Measurements from ENCODE around the gene GGCT.

GGCT gene

DNA sequence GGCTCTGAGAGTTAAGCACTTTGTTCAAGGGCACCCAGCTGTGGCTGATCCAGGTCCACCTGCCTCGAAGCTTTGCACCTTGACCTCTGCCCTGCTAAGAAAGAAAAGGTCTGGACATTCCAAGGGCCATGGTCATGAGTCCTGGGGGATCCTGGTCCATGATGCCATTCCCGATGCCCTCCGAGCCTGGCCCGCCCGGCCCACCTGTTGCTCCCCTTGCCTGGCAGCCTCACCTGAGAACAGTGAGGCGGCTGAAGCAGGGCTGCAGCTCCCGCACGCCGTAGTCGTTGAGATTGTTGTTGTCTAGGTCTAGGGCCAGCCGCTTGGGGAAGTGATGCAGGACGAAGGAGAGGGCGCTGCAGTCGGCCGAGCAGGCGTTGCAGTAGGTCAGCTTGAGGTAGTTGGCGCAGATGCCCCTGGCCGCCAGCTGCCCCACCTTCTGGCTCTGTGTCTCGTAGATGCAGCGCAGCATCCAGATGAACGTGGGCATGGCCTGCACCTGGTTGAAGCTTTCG lies 53.6 kb downstream of the GGCT start:
- WGBS (ENCODE audit: extremely low coverage, insufficient coverage, insufficient read length), result no CpG with 5 or more reads among the region's 22 CpGs
- peaks cover 13% of the 10 kb centered on the region in 2 experiments for H3K4me1 ChIP-seq (ENCODE audit: control insufficient read depth in 1 of 2, insufficient read depth in 2 of 2, low read length in 2 of 2)

DNA sequence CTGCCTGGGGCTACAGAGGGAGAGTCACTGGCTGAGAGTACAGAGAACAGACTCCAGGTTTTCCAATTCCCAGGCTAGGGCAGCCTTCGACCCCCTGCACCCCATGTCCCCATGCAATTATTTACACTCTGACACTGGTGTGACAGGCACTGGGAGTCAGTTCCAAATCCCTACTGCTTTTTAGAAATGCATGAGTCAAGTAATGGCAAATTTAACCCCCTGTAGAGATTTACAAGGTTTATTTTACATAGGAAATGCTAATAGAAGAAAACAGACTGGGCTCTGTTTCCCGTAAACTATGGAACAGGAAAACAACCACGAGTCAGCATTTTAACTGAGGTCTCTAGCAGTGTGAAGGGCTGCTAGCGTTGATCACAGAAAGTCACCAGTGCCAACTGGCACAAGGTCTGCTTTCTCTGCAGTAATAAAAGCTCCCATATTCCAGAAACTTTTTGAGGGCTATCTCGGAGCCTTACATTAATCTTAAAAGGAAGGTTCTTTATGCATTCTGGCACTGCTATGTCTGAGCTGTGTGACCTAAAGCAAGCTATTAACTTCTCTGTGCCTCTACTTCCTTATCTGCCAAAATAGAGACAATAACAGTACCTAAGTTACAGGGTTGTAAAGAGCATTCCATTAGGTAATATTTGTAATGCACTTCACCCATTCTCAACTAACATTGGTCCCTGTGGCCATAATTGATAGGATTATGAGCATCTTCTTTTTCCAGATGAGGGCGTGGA lies 54.2 kb downstream of the GGCT start:
- H2BK120ac ChIP-seq (ENCODE audit: insufficient read depth, low read length, poor library complexity), result no peak overlapping the region
- no peaks in the 10 kb centered on the region for H3K27me3 ChIP-seq (ENCODE audit: insufficient read depth, low read length)
- H3K79me1 ChIP-seq (ENCODE audit: low read length), result no peaks in the 10 kb centered on the region
- H3K4ac ChIP-seq (ENCODE audit: low read depth, low read length), result no peak overlapping the region
- peaks cover 13% of the 10 kb centered on the region in 2 experiments for H3K4me1 ChIP-seq (ENCODE audit: control insufficient read depth in 1 of 2, insufficient read depth in 2 of 2, low read length in 2 of 2)
- no peak overlapping the region for H3K4me3 ChIP-seq (ENCODE audit: low read depth, low read length)
- H4K91ac ChIP-seq (ENCODE audit: low read depth, low read length), result no peak overlapping the region
- no peak overlapping the region for H2AK5ac ChIP-seq (ENCODE audit: low read length)
- no peak overlapping the region for H3K14ac ChIP-seq (ENCODE audit: low read length)
- WGBS (ENCODE audit: extremely low coverage, insufficient coverage, insufficient read length), result no CpG with 5 or more reads among the region's 6 CpGs
- H3K79me2 ChIP-seq (ENCODE audit: control insufficient read depth, insufficient read depth, low read length, poor library complexity), result no peaks in the 10 kb centered on the region
- H4K12ac ChIP-seq (ENCODE audit: low read depth, low read length), result no peak overlapping the region
- H2AFZ ChIP-seq (ENCODE audit: insufficient read depth, low read length, poor library complexity), result no peak overlapping the region
- H2BK12ac ChIP-seq (ENCODE audit: low read length), result no peak overlapping the region
- H3K23ac ChIP-seq (ENCODE audit: low read length), result no peak overlapping the region
- no peak overlapping the region for H3K18ac ChIP-seq (ENCODE audit: low read length)
- peaks cover 29 to 30% of the 10 kb centered on the region in 2 experiments for H3K36me3 ChIP-seq (ENCODE audit: control insufficient read depth in 1 of 2, insufficient read depth in 2 of 2, low read length in 2 of 2)
- no peak overlapping the region for H3K27ac ChIP-seq (ENCODE audit: low read depth, low read length)
- H3K9me3 ChIP-seq (ENCODE audit: insufficient read depth, low read depth, low read length), result peaks cover 3% of the 10 kb centered on the region
- H2BK5ac ChIP-seq (ENCODE audit: low read depth, low read length, poor library complexity), result no peak overlapping the region
- H3K9ac ChIP-seq (ENCODE audit: low read length), result no peak overlapping the region
- H4K8ac ChIP-seq (ENCODE audit: low read depth, low read length), result no peak overlapping the region
- no peak for DNase-seq
- H3K4me2 ChIP-seq (ENCODE audit: low read length), result no peak overlapping the region

More for the DNA sequence above, 53.6 kb downstream of the GGCT start:
- Histone ChIP-seq H2BK5ac (ENCODE audit: low read depth, low read length, poor library complexity) (no peak overlapping the region), H4K91ac (ENCODE audit: low read depth, low read length) (no peak overlapping the region), H3K9me3 (ENCODE audit: insufficient read depth, low read depth, low read length) (peaks cover 3% of the 10 kb centered on the region), H3K4ac (ENCODE audit: low read depth, low read length) (no peak overlapping the region), H3K18ac (ENCODE audit: low read length) (no peak overlapping the region), H3K4me2 (ENCODE audit: low read length) (no peak overlapping the region), H3K9ac (ENCODE audit: low read length) (no peak overlapping the region), H2AK5ac (ENCODE audit: low read length) (no peak overlapping the region), H4K12ac (ENCODE audit: low read depth, low read length) (no peak overlapping the region), H3K79me2 (ENCODE audit: control insufficient read depth, insufficient read depth, low read length, poor library complexity) (no peaks in the 10 kb centered on the region), H3K23ac (ENCODE audit: low read length) (no peak overlapping the region), H3K27me3 (ENCODE audit: insufficient read depth, low read length) (no peaks in the 10 kb centered on the region), H3K36me3 (ENCODE audit: control insufficient read depth in 1 of 2, insufficient read depth in 2 of 2, low read length in 2 of 2) (peaks cover 26 to 27% of the 10 kb centered on the region in 2 experiments), H3K14ac (ENCODE audit: low read length) (no peak overlapping the region), H4K8ac (ENCODE audit: low read depth, low read length) (no peak overlapping the region), H2BK12ac (ENCODE audit: low read length) (no peak overlapping the region), H2BK120ac (ENCODE audit: insufficient read depth, low read length, poor library complexity) (no peak overlapping the region), H3K79me1 (ENCODE audit: low read length) (no peaks in the 10 kb centered on the region), H3K27ac (ENCODE audit: low read depth, low read length) (no peak overlapping the region), H3K4me3 (ENCODE audit: low read depth, low read length) (no peak overlapping the region), H2AFZ (ENCODE audit: insufficient read depth, low read length, poor library complexity) (no peak overlapping the region)
- DNase-seq, result no peak

DNA sequence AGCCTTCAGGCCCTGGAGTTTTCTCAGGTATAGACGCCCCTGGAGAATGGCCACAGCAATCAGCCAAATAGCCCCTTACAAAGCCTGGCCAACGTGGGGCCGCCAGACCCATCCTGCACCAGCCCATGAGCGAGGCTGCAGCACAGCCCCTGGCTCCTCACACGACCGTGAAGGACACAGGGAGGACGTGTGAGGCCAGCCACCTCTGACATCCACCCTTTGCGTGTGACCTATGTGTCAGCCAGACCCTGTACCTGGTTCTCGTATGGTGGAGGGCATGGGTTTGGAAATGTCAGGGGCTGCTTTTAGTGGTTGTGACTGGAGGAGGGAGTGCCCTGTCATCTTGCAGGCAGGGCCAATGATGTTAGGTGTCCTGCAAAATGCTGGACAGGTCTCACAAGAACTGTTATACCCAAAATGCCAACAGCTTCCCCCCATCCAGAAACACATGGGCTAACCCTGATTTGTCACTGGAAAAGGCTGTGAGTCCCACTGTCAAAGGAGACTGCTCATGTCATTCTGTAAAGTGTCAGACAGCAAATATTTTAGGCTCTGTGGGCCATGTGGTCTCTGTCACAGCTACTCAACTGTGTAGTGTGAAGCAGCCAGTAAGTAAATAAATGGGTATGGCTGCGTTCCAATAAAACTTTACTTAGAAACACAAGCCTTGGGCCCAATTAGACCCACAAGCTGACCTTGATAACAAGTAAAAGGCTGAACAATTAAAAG lies 56.0 kb downstream of the GGCT start:
- no CpG with 5 or more reads among the region's 10 CpGs for WGBS (ENCODE audit: extremely low coverage, insufficient coverage, insufficient read length)
- no peak overlapping the region for H3K14ac ChIP-seq (ENCODE audit: low read length)
- H2BK12ac ChIP-seq (ENCODE audit: low read length), result no peak overlapping the region
- H3K9me3 ChIP-seq (ENCODE audit: insufficient read depth, low read depth, low read length), result peaks cover 3% of the 10 kb centered on the region
- no peak overlapping the region for H2AFZ ChIP-seq (ENCODE audit: insufficient read depth, low read length, poor library complexity)
- H3K18ac ChIP-seq (ENCODE audit: low read length), result no peak overlapping the region
- no peak overlapping the region for H3K4ac ChIP-seq (ENCODE audit: low read depth, low read length)
- no peaks in the 10 kb centered on the region for H3K79me1 ChIP-seq (ENCODE audit: low read length)
- H2BK5ac ChIP-seq (ENCODE audit: low read depth, low read length, poor library complexity), result no peak overlapping the region
- H3K27me3 ChIP-seq (ENCODE audit: insufficient read depth, low read length), result no peaks in the 10 kb centered on the region
- H3K36me3 ChIP-seq (ENCODE audit: control insufficient read depth in 1 of 2, insufficient read depth in 2 of 2, low read length in 2 of 2), result peaks cover 23 to 25% of the 10 kb centered on the region in 2 experiments
- H3K79me2 ChIP-seq (ENCODE audit: control insufficient read depth, insufficient read depth, low read length, poor library complexity), result no peaks in the 10 kb centered on the region
- no peak for DNase-seq
- no peak overlapping the region for H3K4me2 ChIP-seq (ENCODE audit: low read length)
- peaks cover 13% of the 10 kb centered on the region in 2 experiments for H3K4me1 ChIP-seq (ENCODE audit: control insufficient read depth in 1 of 2, insufficient read depth in 2 of 2, low read length in 2 of 2)
- no peak overlapping the region for H3K4me3 ChIP-seq (ENCODE audit: low read depth, low read length)
- H4K8ac ChIP-seq (ENCODE audit: low read depth, low read length), result no peak overlapping the region
- H4K91ac ChIP-seq (ENCODE audit: low read depth, low read length), result no peak overlapping the region
- no peak overlapping the region for H4K12ac ChIP-seq (ENCODE audit: low read depth, low read length)
- H3K9ac ChIP-seq (ENCODE audit: low read length), result no peak overlapping the region
- H3K23ac ChIP-seq (ENCODE audit: low read length), result no peak overlapping the region
- no peak overlapping the region for H2AK5ac ChIP-seq (ENCODE audit: low read length)
- no peak overlapping the region for H2BK120ac ChIP-seq (ENCODE audit: insufficient read depth, low read length, poor library complexity)
- H3K27ac ChIP-seq (ENCODE audit: low read depth, low read length), result no peak overlapping the region

DNA sequence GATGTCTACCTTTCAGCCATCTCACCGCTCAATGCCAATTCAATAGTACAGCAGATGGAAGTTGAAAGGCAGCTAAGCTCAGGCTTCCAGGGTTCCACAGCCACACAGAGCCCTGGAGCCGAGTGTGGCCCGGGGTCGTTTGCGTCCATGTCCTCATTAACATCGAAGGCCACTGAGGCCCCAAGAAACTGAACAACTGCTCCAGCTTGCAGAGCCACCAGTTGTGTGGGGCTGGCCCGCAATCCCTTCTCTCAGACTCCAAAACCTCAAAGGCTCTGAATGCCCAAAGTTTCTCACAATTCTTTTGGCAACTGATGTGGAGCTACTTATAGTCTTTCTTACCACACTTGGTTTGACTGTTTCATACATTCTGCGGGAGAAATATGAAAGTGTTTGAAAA lies 57.2 kb downstream of the GGCT start:
- Histone ChIP-seq H4K8ac (ENCODE audit: low read depth, low read length) (no peak overlapping the region), H3K4me1 (ENCODE audit: control insufficient read depth in 1 of 2, insufficient read depth in 2 of 2, low read length in 2 of 2) (peaks cover 3% of the 10 kb centered on the region in 2 experiments), H2BK12ac (ENCODE audit: low read length) (no peak overlapping the region), H2BK5ac (ENCODE audit: low read depth, low read length, poor library complexity) (no peak overlapping the region), H2AK5ac (ENCODE audit: low read length) (no peak overlapping the region), H4K91ac (ENCODE audit: low read depth, low read length) (no peak overlapping the region), H3K79me1 (ENCODE audit: low read length) (no peaks in the 10 kb centered on the region), H3K27ac (ENCODE audit: low read depth, low read length) (no peak overlapping the region), H3K18ac (ENCODE audit: low read length) (no peak overlapping the region), H3K4me2 (ENCODE audit: low read length) (no peak overlapping the region), H3K4me3 (ENCODE audit: low read depth, low read length) (no peak overlapping the region), H3K4ac (ENCODE audit: low read depth, low read length) (no peak overlapping the region), H3K9me3 (ENCODE audit: insufficient read depth, low read depth, low read length) (peaks cover 3% of the 10 kb centered on the region), H3K36me3 (ENCODE audit: control insufficient read depth in 1 of 2, insufficient read depth in 2 of 2, low read length in 2 of 2) (peaks cover 23 to 25% of the 10 kb centered on the region in 2 experiments), H3K27me3 (ENCODE audit: insufficient read depth, low read length) (no peaks in the 10 kb centered on the region), H2AFZ (ENCODE audit: insufficient read depth, low read length, poor library complexity) (no peak overlapping the region), H3K23ac (ENCODE audit: low read length) (no peak overlapping the region), H3K79me2 (ENCODE audit: control insufficient read depth, insufficient read depth, low read length, poor library complexity) (no peaks in the 10 kb centered on the region), H4K12ac (ENCODE audit: low read depth, low read length) (no peak overlapping the region), H3K9ac (ENCODE audit: low read length) (no peak overlapping the region), H3K14ac (ENCODE audit: low read length) (no peak overlapping the region), H2BK120ac (ENCODE audit: insufficient read depth, low read length, poor library complexity) (no peak overlapping the region)
- DNase-seq, result no peak
- no CpG with 5 or more reads among the region's 8 CpGs for WGBS (ENCODE audit: extremely low coverage, insufficient coverage, insufficient read length)
